K562 (cell line): ENCODE data around the gene EBI3. TPM values are rescaled to one million over a fixed set of nuclear protein-coding genes. Genes with fewer than 3 reads are reported as not detected.

ENCODE experiments used
- ATAC-seq: fragments of 200-7000 bp; cut with Tn5 transposase; 3 replicates; pipeline ENCODE4 v1.9.1; 2020; ENCODE audit warnings: moderate library complexity
- BruUV-seq: library from RNA; stranded (reverse); fragments of 400-500 nt; replicated peaks from 2 replicates; lab custom pipeline; 2021; lab: Mats Ljungman, UMichigan
- CTCF ChIA-PET: fragments of 300-600 bp; formaldehyde crosslinking; extraction: SDS; loops from one replicate; lab custom pipeline; 2021; ENCODE audit warnings: low intra/inter-chr PET ratio; lab: Yijun Ruan, JAX
- POLR2A ChIA-PET: fragments of 300-600, 350-650 bp; sonication (Branson Sonifier 250); formaldehyde crosslinking; extraction: SDS; loops from one replicate; lab custom pipeline; 2021; ENCODE audit warnings: antibody characterized with exemption, inconsistent platforms; lab: Yijun Ruan, JAX
- DNase-seq, 4 experiments: peaks; one replicate each; pipeline versions ENCODE4 v3.0.0 to v3.0.0-alpha.2; 2011 to 2018; ENCODE audit warnings: low spot score in 3 of 4, mixed read lengths in 3 of 4; ENCODE audit errors: extremely low read depth in 1 of 4
- FAIRE-seq: peaks from 2 replicates; lab custom pipeline; 2011; peaks lifted over from hg19 to GRCh38; lab: Jason Lieb, UNC
- H2AFZ ChIP-seq: 2 replicates; pipeline ENCODE4 v1.6.0; 2011; ENCODE audit warnings: low read depth, low read length, control low read depth, inconsistent platforms
- H3K27ac ChIP-seq: fragments of 200-600 bp; 3 replicates; pipeline ENCODE4 v1.8.0; 2011; ENCODE audit warnings: low read depth, mild to moderate bottlenecking, control low read depth, inconsistent platforms, low read length, moderate library complexity, mixed read lengths; ENCODE audit errors: extremely low read depth
- H3K27me3 ChIP-seq, 2 experiments: fragments of 300-600 bp in 1 of 2; 2 replicates in 1 of 2; 3 replicates in 1 of 2; pipeline versions ENCODE4 v1.6.0 to v1.8.0; 2011; ENCODE audit warnings: inconsistent platforms in 2 of 2, low read length in 2 of 2, mild to moderate bottlenecking in 1 of 2, mixed read lengths in 1 of 2, moderate library complexity in 1 of 2; ENCODE audit not compliant: control insufficient read depth in 2 of 2, insufficient read depth in 2 of 2
- H3K36me3 ChIP-seq: fragments of 300-600 bp; 3 replicates; pipeline ENCODE4 v1.8.0; 2011; ENCODE audit warnings: mild to moderate bottlenecking, low read length, inconsistent platforms; ENCODE audit not compliant: control insufficient read depth, insufficient read depth
- H3K4me1 ChIP-seq, 2 experiments: fragments of 200-600 bp in 1 of 2; replicated peaks in 1 of 2; 2 replicates in 1 of 2; 3 replicates in 1 of 2; pipeline versions ENCODE4 v1.5.1 to v1.8.0; 2011; ENCODE audit warnings: inconsistent platforms in 2 of 2, low read length in 2 of 2, mild to moderate bottlenecking in 1 of 2, mixed read lengths in 1 of 2, moderate library complexity in 1 of 2; ENCODE audit not compliant: control insufficient read depth in 2 of 2, insufficient read depth in 2 of 2
- H3K4me2 ChIP-seq: 2 replicates; pipeline ENCODE4 v1.6.1; 2011; ENCODE audit warnings: low read length, control low read depth, inconsistent platforms, mixed read lengths; ENCODE audit not compliant: insufficient read depth
- H3K4me3 ChIP-seq: fragments of 200-600 bp; sonication (generic), shearing (Covaris generic); 2 replicates; pipeline ENCODE4 v1.5.1; 2016; ENCODE audit warnings: control low read depth, inconsistent platforms
- H3K79me2 ChIP-seq: fragments of 200-600 bp; 3 replicates; pipeline ENCODE4 v1.8.0; 2011; ENCODE audit warnings: low read length, inconsistent platforms; ENCODE audit not compliant: control insufficient read depth, insufficient read depth
- H3K9ac ChIP-seq, 2 experiments: 2 replicates each; pipeline versions ENCODE4 v1.6.0 to v1.6.1; 2011; ENCODE audit warnings: low read depth in 2 of 2, low read length in 2 of 2, control low read depth in 1 of 2, inconsistent platforms in 1 of 2, mild to moderate bottlenecking in 1 of 2, mixed read lengths in 1 of 2; ENCODE audit not compliant: insufficient read depth in 1 of 2
- H3K9me1 ChIP-seq: one replicate; pipeline ENCODE4 v1.6.0; 2011; ENCODE audit warnings: inconsistent platforms, mild to moderate bottlenecking, low read length, moderate library complexity; ENCODE audit not compliant: control insufficient read depth, insufficient read depth
- H3K9me3 ChIP-seq: replicated peaks from 2 replicates; pipeline ENCODE4 v1.5.1; 2011; ENCODE audit warnings: low read depth, low read length, inconsistent platforms; ENCODE audit not compliant: control insufficient read depth, insufficient read depth
- H4K20me1 ChIP-seq: replicated peaks from 2 replicates; pipeline ENCODE4 v1.6.1; 2011; ENCODE audit warnings: low read length, inconsistent platforms, mixed read lengths; ENCODE audit not compliant: control insufficient read depth, insufficient read depth
- HDAC6 ChIP-seq: IDR thresholded peaks from 2 replicates; pipeline ENCODE4 v1.6.1; 2012; ENCODE audit warnings: low read depth, mild to moderate bottlenecking, control low read depth, inconsistent platforms, low read length, moderate library complexity
- KAT8 ChIP-seq: fragments of 450-650 bp; IDR thresholded peaks from 2 replicates; pipeline ENCODE4 v1.6.1; 2016; ENCODE audit warnings: low read depth, mild to moderate bottlenecking
- NCOA4 ChIP-seq: fragments of 450-650 bp; IDR thresholded peaks from 2 replicates; pipeline ENCODE4 v1.6.1; 2018; ENCODE audit warnings: mild to moderate bottlenecking; ENCODE audit not compliant: partially characterized antibody
- PCBP1 ChIP-seq: fragments of 200-400 bp; formaldehyde crosslinking; IDR thresholded peaks from 2 replicates; pipeline ENCODE4 v1.6.1; 2018; ENCODE audit warnings: mild to moderate bottlenecking, low read depth, low read length; ENCODE audit not compliant: poor library complexity, severe bottlenecking
- PML ChIP-seq: IDR thresholded peaks from 2 replicates; pipeline ENCODE4 v1.6.1; 2012; ENCODE audit warnings: low read length, inconsistent platforms
- SAFB ChIP-seq: fragments of 200-400 bp; formaldehyde crosslinking; IDR thresholded peaks from 2 replicates; pipeline ENCODE4 v1.6.1; 2017; ENCODE audit warnings: low read depth, low read length, borderline replicate concordance
- TBL1XR1 ChIP-seq, 2 experiments: IDR thresholded peaks; 2 replicates each; pipeline ENCODE4 v1.6.1; 2012; ENCODE audit warnings: improper control_type of control experiment in 2 of 2, low read length in 2 of 2, mild to moderate bottlenecking in 1 of 2
- TCF7L2 ChIP-seq: fragments of 150-350 bp; IDR thresholded peaks from 2 replicates; pipeline ENCODE4 v1.6.1; 2016; ENCODE audit warnings: low read depth, mild to moderate bottlenecking, low read length, moderate library complexity
- ZFP36 ChIP-seq: fragments of 150-350 bp; IDR thresholded peaks from 2 replicates; pipeline ENCODE4 v1.6.1; 2018; ENCODE audit warnings: low read length, low read depth; ENCODE audit not compliant: partially characterized antibody
- ZNF133 ChIP-seq: fragments of 250-450 bp; sonication (Bioruptor Pico); IDR thresholded peaks from 2 replicates; pipeline ENCODE4 v1.4.0; 2020; ENCODE audit warnings: mild to moderate bottlenecking
- ZNF134 ChIP-seq: fragments of 250-450 bp; sonication (Bioruptor Pico); conservative IDR thresholded peaks from 2 replicates; pipeline ENCODE4 v1.4.0; 2020
- ZNF175 ChIP-seq: fragments of 200-800 bp; sonication (Bioruptor generic); IDR thresholded peaks from 2 replicates; pipeline ENCODE4 v1.6.1; 2016; ENCODE audit warnings: low read depth, mild to moderate bottlenecking, missing genetic modification characterization, missing compliant biosample characterization
- WGBS: fragments of 100-300 bp; shearing (Covaris generic); methylation state at CpG from one replicate; pipeline ENCODE4 v1.1.6; 2016; ENCODE audit warnings: low coverage, mixed read lengths; ENCODE audit not compliant: insufficient coverage; ENCODE audit errors: missing lambda C conversion rate; 5-methylcytosine and 5-hydroxymethylcytosine counted together
- in situ Hi-C: fragments of 300-500 bp; cut with MboI; formaldehyde crosslinking; loops from 4 replicates; pipeline ENCODE4 v1.15.0; 2018; ENCODE audit warnings: inconsistent platforms, mixed read lengths
- intact Hi-C: fragments of 100-400 bp; cut with micrococcal nuclease; formaldehyde crosslinking; loops from 2 replicates; pipeline ENCODE4 v1.14.2; 2022
- polyA plus RNA-seq, 8 experiments: library from polyadenylated mRNA; depleted of rRNA in 4 of 8; stranded (reverse) in 5 of 8; unstranded in 3 of 8; fragments of >200 nt; fragmentation: Nextera tagmentation in 2 of 8; fragmentation: Illumina TruSeq in 1 of 8; extraction: Ambion mirVana in 2 of 8; extraction: Trizol in 1 of 8; gene quantifications; 2 replicates each; pipeline versions ENCODE4 v1.2.1 to v1.2.3, GENCODE V29; 2011 to 2014; ENCODE audit warnings: inconsistent platforms in 1 of 8, missing spikeins in 1 of 8
- total RNA-seq, 7 experiments: library from RNA; depleted of rRNA in 6 of 7; stranded (reverse); fragments of >200 nt in 6 of 7; fragmentation: Illumina TruSeq in 2 of 7; extraction: Trizol in 2 of 7; gene quantifications; 2 replicates each; pipeline versions ENCODE4 v1.2.1 to v1.2.3, GENCODE V29; 2011 to 2021; ENCODE audit warnings: low replicate concordance in 1 of 7
- TF ChIP-seq, protein P1 (sequence below): fragments of 250-450 bp; sonication (Bioruptor Pico); IDR thresholded peaks from 2 replicates; pipeline ENCODE4 v1.8.0; 2022; ENCODE audit warnings: moderate library complexity, mild to moderate bottlenecking, inconsistent platforms
- TF ChIP-seq, protein P2 (sequence below): fragments of 250-450 bp; sonication (Bioruptor Pico); IDR thresholded peaks from 2 replicates; pipeline ENCODE4 v1.6.1; 2021; ENCODE audit warnings: mild to moderate bottlenecking
- TF ChIP-seq, protein P3 (sequence below): IDR thresholded peaks from 2 replicates; pipeline ENCODE4 v1.6.1; 2011; ENCODE audit warnings: borderline replicate concordance, low read depth, mild to moderate bottlenecking, moderate library complexity, low read length; ENCODE audit not compliant: insufficient read depth, poor library complexity, severe bottlenecking

The EBI3 gene
- total and polyA plus RNA-seq, 9 of the 15 experiments (the other 6 are each of a cell fraction or from before 2014, with no cell fraction given) = 0.08 to 0.35 (median 0.22) TPM; not detected in 6

DNA sequence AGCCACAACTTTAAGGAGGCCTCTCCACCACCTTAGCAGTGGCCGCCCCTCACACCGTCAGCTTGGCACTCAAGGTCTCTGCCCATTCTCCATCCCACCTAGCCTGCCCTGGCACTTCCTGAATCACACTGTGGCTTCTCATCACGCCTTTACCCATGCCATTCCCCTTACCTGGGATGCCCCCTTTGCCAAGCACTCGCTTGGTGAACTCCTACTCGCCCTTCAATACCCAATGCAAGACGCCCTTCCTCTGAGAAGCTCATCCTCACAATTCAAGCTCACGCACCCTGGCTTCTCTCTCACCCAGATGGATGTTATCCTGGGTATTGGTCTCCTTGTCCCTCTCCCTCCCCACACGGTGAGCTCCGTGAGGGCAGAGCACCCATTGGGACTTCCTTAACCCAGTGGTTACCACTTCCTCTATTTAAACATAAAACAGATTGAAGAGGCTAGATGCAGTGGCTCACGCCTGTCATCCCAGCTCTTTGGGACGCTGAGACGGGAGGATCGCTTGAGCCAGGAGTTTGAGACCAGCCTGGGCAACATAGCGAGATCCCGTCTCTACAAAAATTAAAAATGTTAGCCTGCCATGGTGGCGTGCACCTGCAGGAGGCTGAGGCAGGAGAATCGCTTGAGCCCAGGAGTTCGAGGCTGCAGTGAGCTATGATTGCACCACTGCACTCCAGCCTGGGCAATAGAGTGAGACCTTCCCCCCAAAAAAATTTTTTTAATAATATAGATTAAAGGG is 37.1 kb downstream of the EBI3 start:
- H2AFZ ChIP-seq = no peak overlapping the region
- FAIRE-seq (no peak), DNase-seq (peak in 1 of 4 experiments; percentile 2), ATAC-seq (no peak)
- CTCF ChIA-PET = interaction anchor here (0.6 to 3.8 kb wide), 6 partner anchors 76 to 262 kb away, joined by 3 to 49 read pairs (median 8); partner anchors contain the start of genes MPND and SH3GL1
- no peaks in the 10 kb centered on the region; the same call in 1 of the 2 replicates for H4K20me1 ChIP-seq
- POLR2A ChIA-PET = interaction anchor here (0.6 to 1.2 kb wide), 12 partner anchors 10 to 136 kb away, joined by 3 to 8 read pairs (median 4); partner anchors contain the start of genes CHAF1A, MPND and YJU2
- H3K9me3 ChIP-seq = no peaks in the 10 kb centered on the region
- no peaks in the 10 kb centered on the region for H3K79me2 ChIP-seq
- TF ChIP-seq ZFP36 (no peak), SAFB (no peak), ZNF133 (no peak), PCBP1 (no peak), ZNF134 (CRISPR knock-in tag) (no peak), HDAC6 (no peak), KAT8 (no peak), TBL1XR1 (IDR thresholded peaks at IDR 0.05; ENCODE audit: low read length in 2 of 2) (no peak), TCF7L2 (no peak), ZNF175 (no peak), PML (no peak), NCOA4 (no peak)
- TF ChIP-seq, protein P1, sequence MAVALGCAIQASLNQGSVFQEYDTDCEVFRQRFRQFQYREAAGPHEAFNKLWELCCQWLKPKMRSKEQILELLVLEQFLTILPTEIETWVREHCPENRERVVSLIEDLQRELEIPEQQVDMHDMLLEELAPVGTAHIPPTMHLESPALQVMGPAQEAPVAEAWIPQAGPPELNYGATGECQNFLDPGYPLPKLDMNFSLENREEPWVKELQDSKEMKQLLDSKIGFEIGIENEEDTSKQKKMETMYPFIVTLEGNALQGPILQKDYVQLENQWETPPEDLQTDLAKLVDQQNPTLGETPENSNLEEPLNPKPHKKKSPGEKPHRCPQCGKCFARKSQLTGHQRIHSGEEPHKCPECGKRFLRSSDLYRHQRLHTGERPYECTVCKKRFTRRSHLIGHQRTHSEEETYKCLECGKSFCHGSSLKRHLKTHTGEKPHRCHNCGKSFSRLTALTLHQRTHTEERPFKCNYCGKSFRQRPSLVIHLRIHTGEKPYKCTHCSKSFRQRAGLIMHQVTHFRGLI (CRISPR knock-in tag) = no peak
- TF ChIP-seq, protein P2, sequence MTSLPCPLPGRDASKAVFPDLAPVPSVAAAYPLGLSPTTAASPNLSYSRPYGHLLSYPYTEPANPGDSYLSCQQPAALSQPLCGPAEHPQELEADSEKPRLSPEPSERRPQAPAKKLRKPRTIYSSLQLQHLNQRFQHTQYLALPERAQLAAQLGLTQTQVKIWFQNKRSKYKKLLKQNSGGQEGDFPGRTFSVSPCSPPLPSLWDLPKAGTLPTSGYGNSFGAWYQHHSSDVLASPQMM (CRISPR knock-in tag) = no peak
- TF ChIP-seq, protein P3, sequence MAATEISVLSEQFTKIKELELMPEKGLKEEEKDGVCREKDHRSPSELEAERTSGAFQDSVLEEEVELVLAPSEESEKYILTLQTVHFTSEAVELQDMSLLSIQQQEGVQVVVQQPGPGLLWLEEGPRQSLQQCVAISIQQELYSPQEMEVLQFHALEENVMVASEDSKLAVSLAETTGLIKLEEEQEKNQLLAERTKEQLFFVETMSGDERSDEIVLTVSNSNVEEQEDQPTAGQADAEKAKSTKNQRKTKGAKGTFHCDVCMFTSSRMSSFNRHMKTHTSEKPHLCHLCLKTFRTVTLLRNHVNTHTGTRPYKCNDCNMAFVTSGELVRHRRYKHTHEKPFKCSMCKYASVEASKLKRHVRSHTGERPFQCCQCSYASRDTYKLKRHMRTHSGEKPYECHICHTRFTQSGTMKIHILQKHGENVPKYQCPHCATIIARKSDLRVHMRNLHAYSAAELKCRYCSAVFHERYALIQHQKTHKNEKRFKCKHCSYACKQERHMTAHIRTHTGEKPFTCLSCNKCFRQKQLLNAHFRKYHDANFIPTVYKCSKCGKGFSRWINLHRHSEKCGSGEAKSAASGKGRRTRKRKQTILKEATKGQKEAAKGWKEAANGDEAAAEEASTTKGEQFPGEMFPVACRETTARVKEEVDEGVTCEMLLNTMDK = no peak
- no peaks in the 10 kb centered on the region for H3K27me3 ChIP-seq
- 71% methylated on average over 14 of the region's 18 CpGs for WGBS
- no peak overlapping the region for H3K4me3 ChIP-seq
- H3K9ac ChIP-seq = no peak overlapping the region
- intact Hi-C loops (loop anchor here (2.0 kb wide), 2 partner anchors 86 to 134 kb away; partner anchors contain the start of gene SH3GL1), in situ Hi-C loops (no loop called here)
- H3K27ac ChIP-seq = no peak overlapping the region
- peaks cover 38% of the 10 kb centered on the region; the same call in 2 of the 3 replicates for H3K36me3 ChIP-seq
- peaks cover 3% of the 10 kb centered on the region for H3K9me1 ChIP-seq
- H3K4me2 ChIP-seq = no peak overlapping the region
- H3K4me1 ChIP-seq = peaks cover 0 to 13% of the 10 kb centered on the region in 2 experiments; a peak in 2 of 5 replicates
- no TSS peak for BruUV-seq
